AG04450 (cell line): Measurements from ENCODE around the gene CST11. TPM values are rescaled to one million over a fixed set of nuclear protein-coding genes. Genes with fewer than 3 reads are reported as not detected.

Experiments
- CTCF ChIA-PET: fragments of 300-600, 350-600 bp; formaldehyde crosslinking; extraction: SDS; loops from one replicate; lab custom pipeline; 2022; ENCODE audit warnings: antibody characterized with exemption, inconsistent platforms; lab: Charles Lee
- POLR2A ChIA-PET: fragments of 350-600 bp; formaldehyde crosslinking; extraction: SDS; loops from one replicate; lab custom pipeline; 2021; ENCODE audit warnings: antibody characterized with exemption, inconsistent platforms; lab: Yijun Ruan, JAX
- DNase-seq: peaks from one replicate; pipeline ENCODE4 v3.0.0-alpha.2; 2011; ENCODE audit warnings: low read depth, low spot score
- H3K27ac ChIP-seq: one replicate; pipeline ENCODE4 v1.5.1; 2012; ENCODE audit warnings: low read depth, low read length, control low read depth
- H3K27me3 ChIP-seq: one replicate; pipeline ENCODE4 v1.6.0; 2012; ENCODE audit warnings: low read length; ENCODE audit not compliant: control insufficient read depth, insufficient read depth
- H3K4me3 ChIP-seq: 2 replicates; pipeline ENCODE4 v1.5.1; 2011; ENCODE audit warnings: mild to moderate bottlenecking, low read depth, low read length, control low read depth
- H3K9me3 ChIP-seq: 2 replicates; pipeline ENCODE4 v1.5.1; 2012; ENCODE audit warnings: low read length; ENCODE audit not compliant: control insufficient read depth, insufficient read depth
- CTCF ChIP-seq: IDR thresholded peaks from 2 replicates; pipeline ENCODE4 v1.5.1; 2011; ENCODE audit warnings: low read depth, low read length, control low read depth, inconsistent platforms
- polyA minus RNA-seq: library from RNA; depleted of rRNA, polyadenylated mRNA; stranded (reverse); fragments of >200 nt; gene quantifications from 2 replicates; pipeline ENCODE4 v1.2.3, GENCODE V29; 2011; rRNA and poly(A)+ RNA removed
- polyA plus RNA-seq: library from polyadenylated mRNA; depleted of rRNA; stranded (reverse); fragments of >200 nt; gene quantifications from 2 replicates; pipeline ENCODE4 v1.2.3, GENCODE V29; 2011; rRNA removed

Gene CST11
- not detected in 2 replicates for polyA plus RNA-seq
- polyA minus RNA-seq, result not detected in 2 replicates

GRCh38 chr20:23452776-23453175 lies at the start of gene CST11:
TSS of gene CST11 (minus strand) at chr20:23452876. CDS start at chr20:23452811, 65 bp downstream.
- Histone ChIP-seq H3K4me3 (no peak within 1 kb of the TSS), H3K27me3 (no peaks in the 10 kb centered on the region), H3K27ac (no peak within 1 kb of the TSS), H3K9me3 (no peaks in the 10 kb centered on the region; the same call in 1 of the 2 replicates)
- ChIA-PET CTCF (interaction anchor here (0.6 kb wide), 1 partner anchor 103 kb away, joined by 7 read pairs; no protein-coding TSS in a partner anchor), POLR2A (no interaction called here)
- TF ChIP-seq CTCF, result no peak
- DNase-seq, result no peak

DNA sequence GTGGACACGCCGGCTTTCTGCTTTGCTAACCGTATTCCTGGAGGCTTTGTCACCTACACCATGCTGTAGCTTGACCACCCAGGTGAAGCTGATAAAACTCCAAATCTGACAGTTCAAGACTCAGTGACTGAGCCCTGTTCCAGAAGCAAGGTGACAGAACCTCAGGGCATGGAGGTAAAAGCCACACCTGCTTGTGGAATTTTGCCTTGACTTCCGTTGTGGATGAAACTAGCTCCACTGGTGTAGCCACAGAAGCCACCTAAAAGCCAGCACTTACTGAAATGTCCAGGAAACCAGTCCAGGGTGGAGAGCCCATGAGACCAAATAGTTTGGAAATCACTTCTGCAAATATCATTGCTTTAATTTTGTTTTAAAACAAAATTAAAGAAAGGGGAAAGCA lies 49.2 kb upstream of the CST11 start:
- no peak for DNase-seq
- H3K9me3 ChIP-seq, result no peaks in the 10 kb centered on the region
- TF ChIP-seq CTCF, result no peak
- H3K27ac ChIP-seq, result no peak overlapping the region
- CTCF ChIA-PET, result no interaction called here
- no peaks in the 10 kb centered on the region for H3K27me3 ChIP-seq
- H3K4me3 ChIP-seq, result no peak overlapping the region
- POLR2A ChIA-PET, result no interaction called here

DNA sequence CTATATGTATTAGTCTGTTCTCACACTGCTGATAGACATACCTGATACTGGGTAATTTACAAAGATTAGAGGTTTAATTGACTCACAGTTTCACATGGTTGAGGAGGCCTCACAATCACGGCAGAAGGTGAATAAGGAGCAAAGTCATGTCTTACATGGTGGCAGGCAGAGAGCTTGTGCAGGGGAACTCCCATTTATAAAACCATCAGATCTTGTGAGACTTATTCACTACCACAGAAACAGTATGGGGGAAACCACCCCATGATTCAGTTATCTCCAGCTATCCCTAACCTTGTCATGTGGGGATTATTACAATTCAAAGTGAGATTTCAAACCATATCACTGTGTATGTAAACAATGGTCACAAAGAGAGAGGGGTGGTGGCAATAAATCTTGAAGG lies 44.9 kb upstream of the CST11 start:
- DNase-seq, result no peak
- Histone ChIP-seq H3K27ac (no peak overlapping the region), H3K9me3 (no peaks in the 10 kb centered on the region), H3K27me3 (no peaks in the 10 kb centered on the region), H3K4me3 (no peak overlapping the region)
- CTCF ChIA-PET, result no interaction called here
- POLR2A ChIA-PET, result no interaction called here
- no peak for TF ChIP-seq CTCF

DNA sequence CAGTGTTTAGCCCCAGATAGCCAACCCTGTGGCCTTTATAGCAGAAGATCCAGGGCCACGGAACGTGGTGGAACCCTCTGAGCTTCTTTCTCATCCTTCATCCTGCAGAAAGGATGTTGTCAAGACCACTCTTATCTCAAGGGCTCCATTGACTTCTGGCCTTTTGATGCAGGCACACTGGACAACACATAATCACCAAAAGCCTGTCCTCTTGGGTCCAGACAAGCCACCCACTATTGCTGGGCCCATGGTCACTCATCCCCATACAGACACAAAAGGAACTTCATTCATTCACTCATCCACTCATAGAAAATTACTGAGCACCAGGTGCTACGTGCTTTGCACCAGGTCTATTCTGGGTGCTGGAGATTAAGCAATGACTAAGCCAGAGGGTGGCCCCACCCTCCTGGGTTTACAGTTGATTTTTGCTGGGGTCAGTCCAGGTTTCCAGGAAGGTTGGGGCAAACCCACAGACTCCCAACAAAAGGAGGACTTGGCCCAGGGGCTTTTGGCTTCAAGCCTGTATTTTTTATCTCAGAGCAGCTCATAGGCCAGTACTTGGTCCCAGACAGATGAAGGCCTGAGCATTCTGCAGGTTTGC lies 40.6 kb upstream of the CST11 start:
- H3K27ac ChIP-seq, result no peak overlapping the region
- no peaks in the 10 kb centered on the region for H3K27me3 ChIP-seq
- H3K9me3 ChIP-seq, result no peaks in the 10 kb centered on the region
- POLR2A ChIA-PET, result no interaction called here
- no peak for DNase-seq
- no peak overlapping the region for H3K4me3 ChIP-seq
- CTCF ChIA-PET, result no interaction called here
- TF ChIP-seq CTCF, result no peak

GRCh38 chr20:23492292-23492691 lies 39.6 kb upstream of the CST11 start:
- Histone ChIP-seq H3K27me3 (no peaks in the 10 kb centered on the region), H3K9me3 (no peaks in the 10 kb centered on the region), H3K27ac (no peak overlapping the region), H3K4me3 (no peak overlapping the region)
- DNase-seq, result no peak
- CTCF ChIA-PET, result no interaction called here
- no peak for TF ChIP-seq CTCF
- POLR2A ChIA-PET, result no interaction called here
